K562 (cell line): Measurements from ENCODE around the gene RINL. TPM values are rescaled to one million over a fixed set of nuclear protein-coding genes. Genes with fewer than 3 reads are reported as not detected.

Experiments
- BHLHE40 ChIP-seq: IDR thresholded peaks from 2 replicates; pipeline ENCODE4 v1.6.1; 2011; ENCODE audit warnings: low read length, improper control_type of control experiment
- CREM ChIP-seq: IDR thresholded peaks from 2 replicates; pipeline ENCODE4 v1.6.1; 2014; ENCODE audit warnings: antibody characterized with exemption, low read depth
- NBN ChIP-seq: fragments of 450-650 bp; IDR thresholded peaks from 2 replicates; pipeline ENCODE4 v1.6.1; 2016; ENCODE audit warnings: low read depth, mild to moderate bottlenecking
- NKRF ChIP-seq: fragments of 450-650 bp; IDR thresholded peaks from 2 replicates; pipeline ENCODE4 v1.6.1; 2016; ENCODE audit warnings: borderline replicate concordance
- POLR2H ChIP-seq: IDR thresholded peaks from 2 replicates; pipeline ENCODE4 v1.6.1; 2016; ENCODE audit warnings: missing genetic modification characterization, low read depth, mild to moderate bottlenecking, control low read depth, missing compliant biosample characterization, moderate library complexity
- RREB1 ChIP-seq: fragments of 250-450 bp; sonication (Bioruptor Pico); IDR thresholded peaks from 2 replicates; pipeline ENCODE4 v1.4.0; 2020
- SMAD3 ChIP-seq: fragments of 450-650 bp; formaldehyde crosslinking; conservative IDR thresholded peaks from 2 replicates; pipeline ENCODE4 v1.4.0; 2020; ENCODE audit warnings: mild to moderate bottlenecking
- SUPT5H ChIP-seq: fragments of 450-650 bp; IDR thresholded peaks from 2 replicates; pipeline ENCODE4 v1.6.1; 2016
- TAF9B ChIP-seq: fragments of 450-650 bp; IDR thresholded peaks from 2 replicates; pipeline ENCODE4 v1.6.1; 2018; ENCODE audit warnings: mild to moderate bottlenecking; ENCODE audit not compliant: partially characterized antibody
- XRCC5 ChIP-seq: fragments of 200-400 bp; formaldehyde crosslinking; IDR thresholded peaks from 2 replicates; pipeline ENCODE4 v1.6.1; 2017; ENCODE audit warnings: low read depth, mild to moderate bottlenecking, low read length
- ZBTB40 ChIP-seq, 2 experiments: fragments of 450-650 bp in 1 of 2; sonication (generic) in 1 of 2; formaldehyde crosslinking in 1 of 2; IDR thresholded peaks; 2 replicates each; pipeline versions ENCODE4 v1.7.1 to v1.9.0; 2016 to 2022; ENCODE audit warnings: inconsistent platforms in 1 of 2, mild to moderate bottlenecking in 1 of 2, missing genetic modification reagents in 1 of 2
- polyA plus RNA-seq, 8 experiments: library from polyadenylated mRNA; depleted of rRNA in 4 of 8; stranded (reverse) in 5 of 8; unstranded in 3 of 8; fragments of >200 nt; fragmentation: Nextera tagmentation in 2 of 8; fragmentation: Illumina TruSeq in 1 of 8; extraction: Ambion mirVana in 2 of 8; extraction: Trizol in 1 of 8; gene quantifications; 2 replicates each; pipeline versions ENCODE4 v1.2.1 to v1.2.3, GENCODE V29; 2011 to 2014; ENCODE audit warnings: inconsistent platforms in 1 of 8, missing spikeins in 1 of 8
- total RNA-seq, 7 experiments: library from RNA; depleted of rRNA in 6 of 7; stranded (reverse); fragments of >200 nt in 6 of 7; fragmentation: Illumina TruSeq in 2 of 7; extraction: Trizol in 2 of 7; gene quantifications; 2 replicates each; pipeline versions ENCODE4 v1.2.1 to v1.2.3, GENCODE V29; 2011 to 2021; ENCODE audit warnings: low replicate concordance in 1 of 7

RINL gene
- total and polyA plus RNA-seq, 9 of the 15 experiments (the other 6 are each of a cell fraction or from before 2014, with no cell fraction given): 0.82 to 10.9 (median 4.9) TPM

- TF ChIP-seq RREB1 (0 out of 2 replicates have a peak, but pooled peaks have one; percentile 15), CREM (peak; percentile 52; the same call in 1 of the 2 replicates), XRCC5 (no peak), BHLHE40 (peak; percentile 75; the same call in 1 of the 2 replicates), NKRF (peak; percentile 36; the same call in 1 of the 2 replicates), POLR2H (tag) (no peak), TAF9B (no peak), SUPT5H (0 out of 2 replicates have a peak, but pooled peaks have one; percentile 14), NBN (0 out of 2 replicates have a peak, but pooled peaks have one; percentile 33), ZBTB40 (IDR thresholded peaks at IDR 0.05) (no peak), ZBTB40 (CRISPR knock-in tag; IDR thresholded peaks at IDR 0.05) (no peak), SMAD3 (0 out of 2 replicates have a peak, but pooled peaks have one; percentile 37)
Measured at GRCh38 chr19:38900202-38900629, 22.1 kb upstream of the RINL start (continued).
